GM18873 (cell line): ENCODE results near the gene FUT4.
"Not testable (repeated sequence)": the region's sequence is repeated elsewhere in the genome, so short reads cannot be mapped to it uniquely, and the experiment has no call there.

Source experiments
- ATAC-seq: cut with Tn5 transposase; IDR thresholded peaks from one replicate; pipeline ENCODE4 v1.9.1; 2021; ENCODE audit warnings: mild to moderate bottlenecking, moderate library complexity, moderate number of reproducible peaks; ENCODE audit not compliant: unreplicated experiment, low FRiP score

Gene FUT4

GRCh38 chr11:94532211-94532610 is 11.5 kb upstream of the FUT4 start:
- no peak for ATAC-seq

GRCh38 chr11:94533206-94533605 is 10.5 kb upstream of the FUT4 start:
- ATAC-seq = no peak

- ATAC-seq = no peak
Measured at GRCh38 chr11:94533696-94534630, 9.8 kb upstream of the FUT4 start.

GRCh38 chr11:94536386-94536785 is 7.3 kb upstream of the FUT4 start:
- ATAC-seq = no peak

- no peak for ATAC-seq
Measured at GRCh38 chr11:94537031-94537600, 6.6 kb upstream of the FUT4 start.

GRCh38 chr11:94539420-94539819 is 4.3 kb upstream of the FUT4 start:
- no peak for ATAC-seq

- ATAC-seq = no peak
Measured at GRCh38 chr11:94544646-94545263, 1.0 kb downstream of the FUT4 start.

- no peak for ATAC-seq
Measured at GRCh38 chr11:94545264-94546161, 1.8 kb downstream of the FUT4 start.

GRCh38 chr11:94546162-94546470 is 2.4 kb downstream of the FUT4 start:
- no peak for ATAC-seq

- no peak for ATAC-seq
Measured at GRCh38 chr11:94546886-94547285, 3.2 kb downstream of the FUT4 start.

GRCh38 chr11:94549146-94549545 is 5.4 kb downstream of the FUT4 start:
- no peak for ATAC-seq

- no peak for ATAC-seq
Measured at GRCh38 chr11:94550513-94550912, 6.8 kb downstream of the FUT4 start.

GRCh38 chr11:94553938-94554337 is 10.2 kb downstream of the FUT4 start:
- ATAC-seq = no peak

GRCh38 chr11:94555752-94556329 is 12.1 kb downstream of the FUT4 start:
- not testable (repeated sequence) for ATAC-seq

GRCh38 chr11:94557421-94557820 is 13.7 kb downstream of the FUT4 start:
- ATAC-seq = no peak

GRCh38 chr11:94557992-94558391 is 14.3 kb downstream of the FUT4 start:
- ATAC-seq = no peak

- ATAC-seq = no peak
Measured at GRCh38 chr11:94558468-94558867, 14.7 kb downstream of the FUT4 start.

- ATAC-seq = no peak
Measured at GRCh38 chr11:94558932-94559331, 15.2 kb downstream of the FUT4 start.

GRCh38 chr11:94559361-94559760 is 15.6 kb downstream of the FUT4 start:
- no peak for ATAC-seq

- no peak for ATAC-seq
Measured at GRCh38 chr11:94560834-94561233, 17.1 kb downstream of the FUT4 start.
